ENCODE data around the gene NME2.
"Not testable (repeated sequence)": the region's sequence is repeated elsewhere in the genome, so short reads cannot be mapped to it uniquely, and the experiment has no call there.

NME2 gene

DNA sequence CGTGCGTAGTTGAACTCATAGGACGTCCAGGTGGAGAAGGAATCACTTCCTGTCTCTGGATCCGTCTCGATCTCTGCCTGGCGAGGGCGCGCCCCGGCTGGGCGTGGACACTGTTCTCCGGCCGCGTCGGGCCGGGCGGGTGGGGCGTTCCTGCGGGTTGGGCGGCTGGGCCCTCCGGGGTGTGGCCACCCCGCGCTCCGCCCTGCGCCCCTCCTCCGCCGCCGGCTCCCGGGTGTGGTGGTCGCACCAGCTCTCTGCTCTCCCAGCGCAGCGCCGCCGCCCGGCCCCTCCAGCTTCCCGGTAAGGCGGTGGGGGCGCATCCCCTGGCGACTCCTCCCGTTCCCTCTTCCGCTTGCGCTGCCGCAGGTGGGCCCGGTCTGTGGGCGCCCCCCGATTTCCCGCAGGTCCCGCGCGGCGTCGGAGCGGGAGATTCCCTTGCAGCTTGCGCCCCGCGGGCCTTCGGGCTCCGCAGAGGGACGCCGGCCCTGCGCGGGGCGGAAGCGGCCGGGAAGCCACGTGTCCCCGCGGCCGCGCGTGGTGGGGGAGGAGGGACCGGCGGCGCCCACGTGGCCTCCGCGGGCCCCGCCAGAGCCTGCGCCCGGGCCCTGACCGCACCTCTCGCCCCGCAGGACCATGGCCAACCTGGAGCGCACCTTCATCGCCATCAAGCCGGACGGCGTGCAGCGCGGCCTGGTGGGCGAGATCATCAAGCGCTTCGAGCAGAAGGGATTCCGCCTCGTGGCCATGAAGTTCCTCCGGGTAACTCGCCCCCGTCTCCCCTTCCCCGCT, at the start of gene NME2:
Gene NME2 (plus strand): TSS at position 214 of the 789 bp plus-strand sequence. CDS start 420 bp downstream, at position 634.
- peak; percentile 86 for DNase-seq

GRCh38 chr17:51118330-51119195, 47.6 kb upstream of the NME2 start:
- no peak for DNase-seq

- peak; percentile 25 for DNase-seq
Observed at GRCh38 chr17:51119415-51120356, 46.5 kb upstream of the NME2 start.

GRCh38 chr17:51120357-51120738, 45.9 kb upstream of the NME2 start:
- peak; percentile 31 for DNase-seq

DNA sequence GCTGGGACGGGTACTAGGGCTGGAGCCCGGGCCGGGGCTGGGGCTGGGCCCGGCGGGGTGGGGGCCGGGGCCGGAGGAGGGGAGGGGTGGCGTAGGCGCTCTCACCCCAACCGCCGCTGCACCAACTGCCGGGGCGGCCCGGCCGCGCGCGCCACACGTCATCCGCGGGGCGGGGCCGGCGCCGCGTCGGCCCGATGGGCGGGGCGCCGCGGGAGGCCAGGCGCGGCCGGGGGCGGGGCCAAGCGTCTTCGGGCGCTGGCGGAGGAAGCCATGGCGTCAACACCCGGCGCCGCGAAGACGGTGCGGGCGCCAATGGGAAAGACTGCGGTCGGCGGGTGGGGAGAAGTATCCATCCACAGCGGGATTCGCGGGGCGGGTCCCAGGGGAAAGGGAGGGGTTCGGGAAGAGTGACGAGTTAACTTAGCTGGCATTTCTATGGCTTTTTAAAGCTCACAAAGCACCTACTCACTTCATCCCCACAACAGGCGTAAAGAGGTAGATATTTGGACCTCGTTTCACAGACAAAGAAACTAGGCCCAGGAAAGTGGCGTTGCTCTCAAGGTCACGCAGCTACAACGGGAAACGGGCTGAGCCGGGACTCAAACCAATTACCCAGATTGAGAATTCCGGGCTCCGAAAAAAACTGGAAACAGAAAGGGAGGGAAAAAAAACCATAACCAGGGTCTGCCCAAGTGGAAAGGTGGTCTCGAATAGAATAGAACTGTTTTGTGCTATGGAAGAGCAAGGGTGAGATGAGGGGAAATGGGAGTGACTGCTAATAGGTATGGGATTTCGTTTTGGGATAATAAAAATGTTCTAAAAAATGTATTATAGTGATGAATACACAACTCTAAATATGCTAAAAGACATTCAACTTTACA, 45.2 kb upstream of the NME2 start, which contains the start of gene SPAG9:
Gene SPAG9 (minus strand): TSS at position 130 of the 881 bp plus-strand sequence. CDS start 212 bp downstream, outside the sequence.
- DNase-seq, result peak; percentile 96

GRCh38 chr17:51121620-51122472, 44.4 kb upstream of the NME2 start:
- peak; percentile 86 for DNase-seq

DNA sequence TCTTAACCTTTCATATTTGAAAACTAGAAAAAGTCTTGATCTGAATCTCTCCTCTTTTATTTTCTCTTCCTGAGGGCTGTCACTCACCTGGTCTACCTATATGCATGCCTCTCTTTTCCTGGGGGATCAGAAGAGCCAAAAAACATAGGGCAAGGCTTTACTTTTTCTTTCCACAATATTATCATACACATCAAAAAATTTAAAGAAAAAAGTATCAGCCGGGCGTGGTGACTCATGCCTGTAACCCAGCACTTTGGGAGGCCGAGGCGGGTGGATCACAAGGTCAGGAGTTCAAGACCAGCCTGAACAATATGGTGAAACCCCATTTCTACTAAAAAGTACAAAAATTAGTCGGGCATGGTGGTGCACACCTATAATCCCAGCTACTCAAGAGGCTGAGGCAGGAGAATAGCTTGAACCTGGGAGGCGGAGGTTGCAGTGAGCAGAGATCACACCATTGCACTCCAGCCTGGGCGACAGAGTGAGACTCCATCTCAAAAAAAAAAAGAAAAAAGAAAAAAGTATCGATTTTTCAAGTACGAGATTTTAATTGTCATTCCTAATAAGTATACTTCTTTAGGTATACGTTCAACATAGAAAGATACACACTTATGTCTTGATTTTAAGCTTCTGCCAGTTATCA, 43.6 kb upstream of the NME2 start:
- not testable (repeated sequence) for DNase-seq

DNA sequence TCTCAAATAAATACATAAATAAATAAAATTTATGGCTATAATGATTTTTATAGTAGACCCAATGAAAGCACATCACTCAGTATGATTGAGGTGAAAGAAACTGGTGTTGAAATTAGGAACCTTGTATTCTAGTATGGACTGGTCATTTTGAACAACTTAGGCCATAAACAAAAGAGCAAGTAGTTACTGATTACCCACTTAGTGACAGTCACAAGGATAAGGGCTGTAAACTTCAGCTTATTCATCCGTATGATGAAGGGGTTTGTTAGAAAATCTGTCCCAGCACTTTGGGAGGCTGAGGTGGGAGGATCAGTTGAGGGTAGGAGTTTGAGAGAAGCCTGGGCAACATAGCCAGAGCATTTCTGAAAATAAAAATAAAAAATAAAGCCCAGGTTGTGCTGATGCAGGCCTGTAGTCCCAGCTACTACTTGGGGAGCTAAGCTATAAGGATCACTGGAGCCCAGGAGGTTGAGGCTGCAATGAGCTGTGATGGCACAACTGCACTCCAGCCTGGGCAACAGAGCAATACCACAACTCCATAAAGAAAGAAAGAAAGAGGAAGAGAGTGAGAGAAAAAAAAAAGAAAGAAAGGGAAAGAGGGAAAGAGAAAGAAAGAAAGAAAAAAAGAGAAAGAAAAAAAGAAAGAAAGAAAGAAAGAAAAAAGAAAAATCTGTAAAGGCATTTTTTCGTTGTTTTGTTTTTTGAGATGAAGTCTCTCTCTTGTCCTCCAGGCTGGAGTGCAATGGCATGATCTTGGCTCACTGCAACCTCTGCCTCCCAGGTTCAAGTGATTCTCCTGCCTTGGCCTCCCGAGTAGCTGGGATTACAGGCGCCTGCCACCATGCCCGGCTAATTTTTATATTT, 41.3 kb upstream of the NME2 start:
- no peak for DNase-seq

DNA sequence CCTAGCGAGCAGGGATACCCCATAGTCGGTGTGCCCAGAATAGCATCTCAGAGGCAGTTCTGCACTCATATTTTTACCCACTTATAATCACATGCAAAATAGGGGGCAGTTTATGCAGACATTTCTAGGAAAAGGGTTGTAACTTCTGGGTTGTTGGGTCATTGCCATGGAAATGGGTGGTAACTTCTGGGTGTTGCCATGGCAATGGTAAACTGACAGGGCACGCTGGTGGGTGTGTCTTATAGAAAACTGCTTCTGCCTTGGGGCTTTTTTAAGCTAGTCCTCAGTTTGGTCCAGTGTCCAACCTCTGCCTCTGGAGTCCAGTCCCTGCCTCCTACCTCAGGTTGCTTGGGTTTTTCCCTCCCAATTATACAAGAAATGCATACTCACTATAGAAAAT, 38.1 kb upstream of the NME2 start:
- DNase-seq, result peak; percentile 40

DNA sequence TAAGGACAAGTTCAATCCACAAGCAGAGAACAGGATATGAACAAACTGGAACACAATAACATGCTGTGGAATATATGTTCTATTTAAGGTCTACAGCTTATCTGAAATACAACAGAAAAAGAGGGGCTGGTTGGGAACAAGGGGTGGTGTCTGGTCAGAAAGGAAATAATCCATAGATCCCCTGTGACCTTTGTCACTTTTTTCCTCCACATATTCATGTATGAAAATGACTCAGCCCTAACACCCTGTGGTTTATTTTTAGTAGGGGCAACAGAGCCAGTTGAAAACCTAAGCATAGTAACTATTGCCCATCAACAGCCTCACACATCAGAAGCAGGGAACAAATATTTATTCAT, 33.3 kb upstream of the NME2 start:
- no peak for DNase-seq

- DNase-seq, result no peak
Observed at GRCh38 chr17:51133365-51133764, 32.8 kb upstream of the NME2 start.

- no peak for DNase-seq
Observed at GRCh38 chr17:51135956-51136355, 30.3 kb upstream of the NME2 start.

GRCh38 chr17:51142597-51142996, 23.6 kb upstream of the NME2 start:
- no peak for DNase-seq

DNA sequence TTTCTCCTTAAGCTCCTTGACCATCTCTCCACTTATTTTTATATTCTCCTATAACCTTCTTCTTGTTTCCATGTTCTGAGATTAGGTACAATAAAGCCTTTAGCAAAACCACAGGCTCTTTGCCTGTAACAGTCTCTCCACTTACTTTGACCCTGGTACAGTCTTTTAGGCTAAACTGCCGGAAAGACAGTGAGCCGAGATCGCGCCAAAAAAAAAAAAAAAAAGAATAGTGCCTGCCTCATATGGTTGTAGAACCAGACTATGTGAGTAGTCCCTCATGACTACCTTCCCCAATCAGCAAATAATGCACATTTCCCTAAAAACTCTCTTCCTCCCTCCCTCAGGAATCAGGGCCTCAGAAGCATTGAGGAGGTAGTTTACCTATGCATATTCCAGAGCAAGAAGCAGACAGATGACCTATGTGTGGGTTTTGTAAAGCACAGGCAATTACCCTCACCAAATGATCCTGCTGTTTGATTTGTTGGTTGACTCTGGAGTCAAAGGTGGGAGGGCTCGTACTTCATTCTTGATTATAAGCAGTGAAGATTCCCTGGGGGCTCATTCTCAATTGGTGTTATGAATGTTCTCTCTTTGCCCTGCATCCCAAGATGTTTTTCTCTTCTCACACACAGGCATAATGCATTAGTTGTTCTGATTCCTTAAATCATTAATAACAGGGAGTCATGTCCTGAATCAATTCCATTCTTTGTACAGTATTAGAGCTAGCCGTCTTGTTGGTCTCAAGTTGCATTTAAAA, 21.8 kb upstream of the NME2 start:
- no peak for DNase-seq

DNA sequence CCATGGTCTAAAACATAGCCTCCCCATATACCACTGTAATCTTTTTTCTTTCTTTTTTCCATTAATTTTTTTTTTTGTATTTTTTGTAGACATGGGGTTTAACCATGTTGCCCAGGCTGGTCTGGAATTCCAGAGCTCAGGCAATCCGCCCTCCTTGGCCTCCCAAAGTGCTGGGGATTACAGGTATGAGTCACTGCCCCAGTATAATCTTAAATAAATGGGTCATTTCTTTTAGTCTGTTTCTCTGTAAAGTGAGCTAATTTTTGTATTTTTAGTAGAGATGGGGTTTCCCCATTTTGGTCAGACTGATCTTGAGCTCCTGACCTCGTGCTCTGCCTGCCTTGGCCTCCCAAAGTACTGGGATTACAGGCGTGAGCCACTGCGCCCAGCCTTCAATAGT, 18.6 kb upstream of the NME2 start:
- DNase-seq, result peak; percentile 51

DNA sequence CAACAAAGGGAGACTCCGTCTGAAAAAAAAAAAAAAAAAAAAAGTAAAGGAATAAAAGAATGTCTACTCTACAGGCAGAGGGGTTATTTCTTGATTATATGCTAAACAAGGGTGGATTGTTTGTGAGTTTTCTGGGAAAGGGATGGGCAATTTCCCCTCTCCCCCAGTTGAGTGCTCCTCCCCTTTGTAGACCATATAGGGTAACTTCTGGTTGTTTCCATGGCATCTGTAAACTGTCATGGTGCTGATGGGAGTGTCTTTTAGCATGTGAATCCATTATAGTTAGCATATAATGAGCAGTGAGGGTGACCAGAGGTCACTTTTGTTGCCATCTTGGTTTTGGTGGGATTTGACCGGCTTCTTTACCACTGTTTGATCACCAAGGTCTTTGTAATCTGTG, 17.0 kb upstream of the NME2 start:
- no peak for DNase-seq

GRCh38 chr17:51150932-51151331, 15.3 kb upstream of the NME2 start:
- no peak for DNase-seq

DNA sequence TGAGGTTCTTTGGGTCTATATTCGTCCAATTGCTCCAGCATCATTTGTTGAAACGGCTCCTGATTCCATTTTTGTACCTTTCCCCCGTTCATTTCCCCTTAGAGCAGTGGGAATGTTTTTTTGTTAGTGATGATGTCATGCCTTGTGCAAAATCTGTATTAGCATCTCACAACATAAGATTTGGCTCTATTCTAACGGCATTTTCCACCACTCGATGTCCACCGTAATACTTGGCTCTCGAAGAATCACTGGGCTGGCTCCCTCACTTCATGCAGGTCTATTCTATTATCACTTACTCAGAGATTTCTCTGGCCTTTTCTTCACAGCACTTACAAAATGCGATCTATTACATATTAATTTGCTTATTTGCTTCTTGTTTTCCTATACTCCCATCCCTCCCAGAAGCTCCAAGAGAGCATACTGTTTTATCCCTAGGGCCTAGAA, 13.4 kb upstream of the NME2 start:
- DNase-seq, result peak; percentile 13

Data from NCI-H226 (cell line).